ENCODE data around the gene PLAC8L1.
A peak's percentile ranks its signal among the peaks of the same experiment; 100 is the strongest.

PLAC8L1 gene

DNA sequence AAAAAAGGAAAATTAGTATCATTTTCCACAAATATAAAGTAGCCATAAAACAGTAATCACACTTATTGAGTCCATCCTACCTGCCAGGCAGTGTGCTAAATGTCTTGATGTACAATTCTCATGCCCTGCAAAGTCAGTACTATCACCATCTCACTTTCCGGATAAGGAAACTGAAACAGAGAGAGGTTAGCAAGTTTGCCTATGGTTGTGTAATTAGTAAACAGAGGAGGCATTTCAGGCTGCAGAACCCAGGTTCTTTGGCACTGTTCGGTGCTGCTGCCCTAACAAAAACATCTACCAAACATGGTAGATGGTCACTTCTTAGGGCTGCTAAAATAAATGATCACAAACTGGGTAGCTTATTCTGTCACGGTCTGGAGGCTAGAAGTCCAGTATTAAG lies 22.6 kb downstream of the PLAC8L1 start:
- H3K4me3 ChIP-seq (ENCODE audit: low read depth, low read length): no peak overlapping the region
- no peak for DNase-seq (ENCODE audit: low read depth)

DNA sequence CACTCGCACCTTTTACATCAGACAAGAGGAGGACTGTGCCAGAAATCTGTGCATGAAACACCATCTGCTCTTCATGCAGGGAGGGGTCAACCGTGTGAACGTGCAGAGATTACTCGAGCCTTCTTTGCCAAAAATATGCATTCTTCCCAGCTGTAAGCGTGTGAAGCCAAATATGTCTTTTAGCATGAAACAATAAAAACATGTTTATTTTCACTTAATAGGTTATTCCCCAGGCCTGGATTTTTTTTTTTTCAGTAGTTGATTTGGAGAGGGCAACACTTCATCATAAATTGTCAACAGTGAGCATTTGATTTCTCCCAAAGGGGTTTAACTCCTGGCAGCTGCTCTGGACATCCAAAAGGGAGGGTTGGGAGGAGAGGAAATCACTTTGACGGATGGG lies 23.8 kb downstream of the PLAC8L1 start:
- no peak for DNase-seq (ENCODE audit: low read depth)
- H3K4me3 ChIP-seq (ENCODE audit: low read depth, low read length): no peak overlapping the region

GRCh38 chr5:146079695-146080373 lies 25.5 kb downstream of the PLAC8L1 start:
- no peak overlapping the region for H3K4me3 ChIP-seq (ENCODE audit: low read depth, low read length)
- no peak for DNase-seq (ENCODE audit: low read depth)

DNA sequence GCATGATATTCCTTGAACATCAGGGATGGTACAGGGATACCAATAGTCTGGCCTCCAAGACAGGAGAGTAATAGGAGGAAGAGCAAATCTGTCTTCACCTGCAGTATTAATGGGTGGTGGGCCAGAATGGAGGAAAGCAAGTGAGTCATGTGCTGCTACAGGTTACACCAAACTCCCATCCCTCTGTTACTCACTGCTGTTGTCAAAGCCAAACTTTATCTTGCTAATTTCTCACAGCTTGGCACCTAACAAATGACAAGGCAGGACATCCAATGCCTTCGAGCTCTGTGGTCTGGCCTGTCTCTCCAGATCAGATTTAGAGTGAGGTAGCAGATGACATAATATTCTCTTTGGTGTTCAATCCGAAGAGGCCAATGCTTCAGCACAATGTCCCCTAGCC lies 26.8 kb downstream of the PLAC8L1 start:
- DNase-seq (ENCODE audit: low read depth): no peak
- H3K4me3 ChIP-seq (ENCODE audit: low read depth, low read length): no peak overlapping the region

DNA sequence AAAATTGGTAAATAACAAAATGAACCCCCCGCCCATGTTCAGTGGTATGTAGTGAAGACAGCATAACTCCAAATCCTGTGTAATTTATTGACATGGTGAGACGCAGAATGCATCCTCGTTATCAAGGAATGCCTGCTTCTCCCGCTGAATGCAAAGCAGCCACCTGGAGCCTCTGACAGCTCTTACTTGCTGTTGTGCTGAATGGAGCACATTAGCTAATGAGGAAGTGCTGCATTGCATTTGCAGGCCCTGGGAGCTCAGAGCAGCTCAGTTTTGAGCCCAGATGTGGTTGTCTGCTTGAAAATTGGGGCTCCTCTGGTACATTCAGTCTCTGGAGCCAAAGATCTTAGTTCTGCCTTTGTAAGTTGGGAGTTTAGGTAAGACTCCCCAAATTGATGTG lies 28.9 kb downstream of the PLAC8L1 start:
- DNase-seq (ENCODE audit: low read depth): no peak
- H3K4me3 ChIP-seq (ENCODE audit: low read depth, low read length): no peak overlapping the region

- no peak overlapping the region for H3K4me3 ChIP-seq (ENCODE audit: low read depth, low read length)
- no peak for DNase-seq (ENCODE audit: low read depth)
Measured at GRCh38 chr5:146076028-146076427, 29.3 kb downstream of the PLAC8L1 start.

- no peak for DNase-seq (ENCODE audit: low read depth)
- H3K4me3 ChIP-seq (ENCODE audit: low read depth, low read length): no peak overlapping the region
Measured at GRCh38 chr5:146073239-146073900, 32.0 kb downstream of the PLAC8L1 start.

- no peak overlapping the region for H3K4me3 ChIP-seq (ENCODE audit: low read depth, low read length)
- no peak for DNase-seq (ENCODE audit: low read depth)
Measured at GRCh38 chr5:146072595-146072994, 32.8 kb downstream of the PLAC8L1 start.

DNA sequence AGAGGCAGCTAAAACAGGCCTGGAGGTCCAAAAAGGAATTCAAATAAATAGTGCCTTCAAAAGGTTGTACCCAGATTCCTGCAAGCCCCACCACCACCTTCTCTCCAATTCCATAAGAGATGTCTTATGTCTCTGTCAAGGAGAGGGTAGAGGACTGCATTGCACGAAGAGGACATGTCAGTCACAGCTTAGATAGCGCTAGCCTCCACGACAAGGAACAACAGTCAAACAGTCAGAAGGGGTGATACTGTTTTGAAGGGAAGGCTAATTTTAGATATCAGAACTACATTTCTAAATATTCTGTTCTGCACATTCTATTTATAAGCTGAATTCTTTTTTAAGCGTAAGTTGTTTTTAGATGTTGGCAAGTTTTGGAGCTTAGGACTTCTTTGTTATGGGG lies 34.2 kb downstream of the PLAC8L1 start:
- DNase-seq (ENCODE audit: low read depth): no peak
- H3K4me3 ChIP-seq (ENCODE audit: low read depth, low read length): no peak overlapping the region

DNA sequence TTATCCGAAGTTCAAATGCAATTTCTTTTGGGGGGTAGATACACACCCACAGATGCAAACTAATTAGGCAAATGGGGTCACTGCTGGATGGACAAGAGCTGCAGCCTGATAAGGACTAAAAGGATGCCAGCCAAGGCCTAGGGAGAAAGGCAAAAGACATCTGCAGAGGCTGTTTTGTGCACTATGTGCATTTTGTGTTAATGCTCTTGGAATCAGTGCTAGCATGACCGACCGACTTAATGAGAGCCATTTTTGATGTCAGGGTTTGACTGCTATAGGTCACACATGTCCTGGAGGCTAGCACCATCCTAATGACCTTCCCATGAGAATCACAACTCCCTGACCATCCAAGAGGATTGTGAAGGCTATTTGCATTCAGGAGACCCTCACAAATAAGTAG lies 34.6 kb downstream of the PLAC8L1 start:
- no peak for DNase-seq (ENCODE audit: low read depth)
- no peak overlapping the region for H3K4me3 ChIP-seq (ENCODE audit: low read depth, low read length)

DNA sequence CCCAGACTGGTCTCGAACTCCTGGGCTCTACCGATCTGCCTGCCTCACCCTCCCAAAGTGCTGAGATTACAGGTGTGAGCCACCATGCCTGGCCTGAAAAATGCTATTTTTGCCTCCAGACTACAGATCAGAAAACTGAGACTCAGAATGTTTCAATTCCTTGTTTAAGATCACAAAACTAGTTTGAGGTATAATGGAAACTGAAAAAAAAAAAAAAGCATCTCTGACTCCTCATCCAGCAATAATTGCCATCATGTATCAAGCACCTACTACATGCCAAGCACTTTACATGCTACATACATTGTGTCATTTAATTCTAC lies 35.6 kb downstream of the PLAC8L1 start:
- H3K4me3 ChIP-seq (ENCODE audit: low read depth, low read length): no peak overlapping the region
- no peak for DNase-seq (ENCODE audit: low read depth)

DNA sequence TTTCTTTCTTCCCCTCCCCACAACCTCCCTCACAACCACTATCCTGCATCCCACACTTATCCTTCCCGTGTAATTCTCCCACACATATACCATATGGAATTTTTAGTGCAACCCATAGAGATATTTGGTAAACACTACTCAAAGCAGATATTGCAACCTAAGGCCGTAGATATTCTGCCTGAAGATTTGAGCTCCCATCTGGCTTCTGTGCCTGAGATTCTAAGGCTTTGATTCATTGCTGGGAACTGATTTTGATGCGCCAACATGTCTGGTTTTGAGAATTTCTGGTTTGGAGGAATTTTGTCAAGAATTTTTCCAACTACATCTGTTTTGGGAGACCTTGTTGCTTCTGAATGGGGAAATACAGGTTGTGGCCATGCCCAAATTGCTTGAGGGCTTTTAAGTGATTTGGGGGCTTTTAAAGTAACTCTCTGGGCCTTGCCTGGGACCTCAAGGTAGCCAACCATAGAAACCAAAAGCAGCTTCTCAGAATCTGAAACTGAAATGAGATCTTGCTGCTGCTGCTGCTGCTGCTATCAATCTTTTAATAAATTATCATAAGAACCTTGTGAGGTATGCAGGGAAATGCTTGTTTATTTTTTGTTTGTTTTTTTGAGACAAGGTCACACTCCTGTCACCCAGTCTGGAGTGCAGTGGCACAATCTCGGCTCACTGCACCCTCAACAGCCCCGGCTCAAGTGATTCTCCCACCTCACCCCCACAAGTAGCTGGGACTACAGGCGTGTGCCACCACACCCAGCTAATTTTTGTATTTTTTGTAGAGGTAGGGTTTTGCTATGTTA lies 36.2 kb downstream of the PLAC8L1 start:
- no peak overlapping the region for H3K4me3 ChIP-seq (ENCODE audit: low read depth, low read length)
- DNase-seq (ENCODE audit: low read depth): no peak

GRCh38 chr5:146068206-146068605 lies 37.2 kb downstream of the PLAC8L1 start:
- H3K4me3 ChIP-seq (ENCODE audit: low read depth, low read length): no peak overlapping the region
- no peak for DNase-seq (ENCODE audit: low read depth)

DNA sequence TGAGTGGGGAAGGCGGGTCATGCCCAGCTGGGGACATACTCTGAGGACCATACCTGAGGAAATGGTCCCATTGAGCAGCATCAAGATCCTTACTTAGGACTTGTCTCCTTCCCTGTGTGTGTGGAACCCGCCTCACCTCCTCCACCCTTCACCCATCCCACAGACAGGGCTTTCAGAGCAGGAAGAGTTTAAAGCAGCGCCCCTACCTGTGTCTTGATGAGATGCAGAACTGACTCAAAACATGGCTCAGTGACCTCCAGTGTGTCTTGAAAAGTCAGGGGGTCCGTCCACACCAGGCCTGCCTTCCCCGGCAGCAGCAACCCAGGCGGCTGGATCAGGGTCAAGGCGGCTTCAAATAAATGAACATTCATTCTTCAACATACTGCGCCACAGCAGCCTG lies 38.4 kb downstream of the PLAC8L1 start:
- no peak for DNase-seq (ENCODE audit: low read depth)
- no peak overlapping the region for H3K4me3 ChIP-seq (ENCODE audit: low read depth, low read length)

DNA sequence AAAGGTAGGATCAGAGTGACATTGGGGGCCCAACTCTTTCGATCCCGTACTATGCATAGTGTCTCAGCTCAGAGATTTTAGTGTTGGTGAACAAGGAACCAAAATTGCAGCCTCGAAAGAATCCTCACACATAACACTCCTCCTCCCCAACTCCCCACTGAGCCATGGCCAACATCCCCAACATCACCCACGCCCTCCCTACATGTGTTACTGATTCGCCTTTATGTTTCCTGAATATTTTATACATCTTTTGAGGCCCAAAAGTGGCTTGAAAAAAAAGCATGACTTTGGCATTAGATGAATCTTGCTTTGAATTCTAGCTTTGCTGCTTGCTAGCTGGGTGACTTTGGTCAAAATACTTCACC lies 45.2 kb downstream of the PLAC8L1 start:
- H3K4me3 ChIP-seq (ENCODE audit: low read depth, low read length): no peak overlapping the region
- DNase-seq (ENCODE audit: low read depth): no peak

GRCh38 chr5:146059460-146060220 lies 45.7 kb downstream of the PLAC8L1 start:
- no peak overlapping the region for H3K4me3 ChIP-seq (ENCODE audit: low read depth, low read length)
- DNase-seq (ENCODE audit: low read depth): no peak

DNA sequence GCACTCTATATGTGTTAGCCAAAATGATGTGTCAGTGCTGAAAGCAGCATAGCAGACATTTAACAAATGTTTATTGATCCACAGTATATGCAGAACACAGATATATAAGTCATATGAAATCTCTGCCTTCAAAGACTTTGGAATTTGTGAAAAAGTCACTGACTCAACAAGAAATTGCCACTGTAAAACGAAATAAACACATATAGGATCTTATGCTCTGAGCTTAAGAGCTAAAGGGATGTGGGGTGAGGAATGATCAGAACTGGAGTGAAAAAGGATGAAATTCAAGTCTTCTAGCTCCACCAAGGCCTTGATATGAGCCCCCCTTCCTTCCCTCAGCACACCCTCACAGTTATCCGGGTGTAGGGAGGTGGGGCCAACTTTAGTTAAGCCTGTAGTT lies 49.9 kb downstream of the PLAC8L1 start:
- no peak for DNase-seq (ENCODE audit: low read depth)
- H3K4me3 ChIP-seq (ENCODE audit: low read depth, low read length): no peak overlapping the region

- DNase-seq (ENCODE audit: low read depth): no peak
- no peak overlapping the region for H3K4me3 ChIP-seq (ENCODE audit: low read depth, low read length)
Measured at GRCh38 chr5:146052780-146053179, 52.6 kb downstream of the PLAC8L1 start.

DNA sequence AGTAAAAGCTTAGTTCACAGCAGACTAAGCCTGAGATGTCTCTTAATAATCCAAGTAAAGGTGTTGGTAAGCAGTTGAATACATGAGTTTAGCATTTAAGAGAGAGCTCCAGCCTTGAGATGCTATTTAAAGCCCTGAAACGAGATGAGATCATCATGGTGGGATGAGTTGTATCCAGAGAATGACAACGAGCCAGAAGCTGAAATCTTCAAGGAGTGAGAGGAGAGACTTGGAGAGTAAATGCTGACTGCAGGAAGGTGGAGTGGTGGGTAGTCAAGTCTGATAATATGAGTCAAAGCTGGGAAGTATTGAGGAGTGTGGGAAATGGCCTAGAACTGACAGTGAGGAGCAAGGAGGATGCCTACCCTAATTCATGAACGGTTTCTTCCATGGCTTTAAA lies 53.7 kb downstream of the PLAC8L1 start:
- peak; percentile 26 for DNase-seq (ENCODE audit: low read depth)
- H3K4me3 ChIP-seq (ENCODE audit: low read depth, low read length): no peak overlapping the region

DNA sequence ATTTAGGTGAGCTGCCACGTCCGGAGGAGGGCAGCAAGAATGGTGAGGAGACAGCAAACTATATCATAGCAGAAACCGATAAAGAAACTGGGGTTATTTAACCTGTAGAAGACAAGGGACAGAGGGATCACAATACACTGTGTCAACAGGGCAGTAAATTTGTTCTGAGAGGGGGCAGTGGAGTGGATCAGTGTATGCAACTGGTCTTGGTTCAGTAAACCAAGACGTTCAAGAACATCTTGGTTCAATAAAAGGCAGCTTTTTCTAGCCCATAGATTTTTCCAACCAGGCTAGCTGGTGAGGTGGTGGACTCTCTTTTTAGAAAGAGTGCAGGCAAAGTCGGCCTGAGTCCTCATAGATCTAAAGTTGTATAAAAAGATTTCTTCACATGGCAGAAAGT lies 55.3 kb downstream of the PLAC8L1 start:
- H3K4me3 ChIP-seq (ENCODE audit: low read depth, low read length): no peak overlapping the region
- DNase-seq (ENCODE audit: low read depth): no peak
